MM.1S (cell line): Measurements from ENCODE around the gene NAP1L5.

ENCODE experiments used
- DNase-seq: peaks from one replicate; pipeline ENCODE4 v3.0.0-alpha.2; 2015
- H2AFZ ChIP-seq: fragments of 300-600 bp; sonication (generic); 2 replicates; pipeline ENCODE4 v1.6.0; 2016; ENCODE audit warnings: antibody characterized with exemption, low read length
- H3F3A ChIP-seq: fragments of 300-600 bp; sonication (generic); 2 replicates; pipeline ENCODE4 v1.6.1; 2016; ENCODE audit warnings: mild to moderate bottlenecking, antibody characterized with exemption, low read length, moderate library complexity, mixed read lengths; ENCODE audit not compliant: insufficient read depth
- H3K27ac ChIP-seq: fragments of 300-600 bp; sonication (generic); 2 replicates; pipeline ENCODE4 v1.5.1; 2016; ENCODE audit warnings: mild to moderate bottlenecking, low read length
- H3K27me3 ChIP-seq: fragments of 300-600 bp; sonication (generic); replicated peaks from 2 replicates; pipeline ENCODE4 v1.6.0; 2016; ENCODE audit warnings: low read length; ENCODE audit not compliant: insufficient read depth
- H3K36me3 ChIP-seq: fragments of 300-600 bp; sonication (generic); replicated peaks from 2 replicates; pipeline ENCODE4 v1.6.1; 2016; ENCODE audit warnings: mild to moderate bottlenecking, low read length, mixed read lengths; ENCODE audit not compliant: insufficient read depth
- H3K4me1 ChIP-seq: fragments of 300-600 bp; sonication (generic); 2 replicates; pipeline ENCODE4 v1.6.1; 2016; ENCODE audit warnings: low read length, mixed read lengths
- H3K4me2 ChIP-seq: fragments of 300-600 bp; sonication (generic); 2 replicates; pipeline ENCODE4 v1.6.0; 2016; ENCODE audit warnings: low read depth, low read length
- H3K4me3 ChIP-seq: fragments of 300-600 bp; sonication (generic); 2 replicates; pipeline ENCODE4 v1.5.1; 2016; ENCODE audit warnings: low read length, mixed read lengths
- H3K79me2 ChIP-seq: fragments of 300-600 bp; sonication (generic); 2 replicates; pipeline ENCODE4 v1.6.1; 2016; ENCODE audit warnings: mixed run types, low read length, mixed read lengths
- H3K9ac ChIP-seq: fragments of 300-600 bp; sonication (generic); 2 replicates; pipeline ENCODE4 v1.6.1; 2016; ENCODE audit warnings: low read length, mixed read lengths
- H3K9me2 ChIP-seq: fragments of 300-600 bp; sonication (generic); replicated peaks from 2 replicates; pipeline ENCODE4 v1.6.1; 2016; ENCODE audit warnings: mild to moderate bottlenecking, low read length, mixed read lengths; ENCODE audit not compliant: insufficient read depth
- H3K9me3 ChIP-seq: fragments of 300-600 bp; sonication (generic); replicated peaks from 2 replicates; pipeline ENCODE4 v1.6.1; 2016; ENCODE audit warnings: mild to moderate bottlenecking, low read length, mixed read lengths; ENCODE audit not compliant: insufficient read depth
- H4K20me1 ChIP-seq: fragments of 300-600 bp; sonication (generic); 2 replicates; pipeline ENCODE4 v1.6.1; 2016; ENCODE audit warnings: mild to moderate bottlenecking, low read length, moderate library complexity, mixed read lengths; ENCODE audit not compliant: insufficient read depth
- EZH2 ChIP-seq: fragments of 300-600 bp; sonication (generic); optimal IDR thresholded peaks from 2 replicates; pipeline ENCODE3; 2017; ENCODE audit warnings: low read depth, mild to moderate bottlenecking, antibody characterized with exemption, low read length, mixed read lengths
- EZH2phosphoT487 ChIP-seq: fragments of 300-600 bp; sonication (generic); IDR thresholded peaks from 2 replicates; pipeline ENCODE4 v1.6.1; 2018; ENCODE audit warnings: antibody characterized with exemption, low read length
- TF ChIP-seq, protein P1 (sequence below): fragments of 300-600 bp; sonication (generic); IDR thresholded peaks from 2 replicates; pipeline ENCODE4 v1.5.1; 2016; ENCODE audit warnings: antibody characterized with exemption, low read length, mixed read lengths

The NAP1L5 gene

GRCh38 chr4:88730811-88731210 is 33.2 kb upstream of the NAP1L5 start:
- H3K9ac ChIP-seq, result no peak overlapping the region
- H3K4me1 ChIP-seq, result no peaks in the 10 kb centered on the region
- no peaks in the 10 kb centered on the region for H3K79me2 ChIP-seq
- H4K20me1 ChIP-seq, result no peaks in the 10 kb centered on the region
- no peak overlapping the region for H3K4me2 ChIP-seq
- H3K27ac ChIP-seq, result no peak overlapping the region
- H3K36me3 ChIP-seq, result no peaks in the 10 kb centered on the region
- no peaks in the 10 kb centered on the region for H3K9me2 ChIP-seq
- no peak overlapping the region for H2AFZ ChIP-seq
- DNase-seq, result no peak
- H3F3A ChIP-seq, result no peaks in the 10 kb centered on the region
- TF ChIP-seq, protein P1, sequence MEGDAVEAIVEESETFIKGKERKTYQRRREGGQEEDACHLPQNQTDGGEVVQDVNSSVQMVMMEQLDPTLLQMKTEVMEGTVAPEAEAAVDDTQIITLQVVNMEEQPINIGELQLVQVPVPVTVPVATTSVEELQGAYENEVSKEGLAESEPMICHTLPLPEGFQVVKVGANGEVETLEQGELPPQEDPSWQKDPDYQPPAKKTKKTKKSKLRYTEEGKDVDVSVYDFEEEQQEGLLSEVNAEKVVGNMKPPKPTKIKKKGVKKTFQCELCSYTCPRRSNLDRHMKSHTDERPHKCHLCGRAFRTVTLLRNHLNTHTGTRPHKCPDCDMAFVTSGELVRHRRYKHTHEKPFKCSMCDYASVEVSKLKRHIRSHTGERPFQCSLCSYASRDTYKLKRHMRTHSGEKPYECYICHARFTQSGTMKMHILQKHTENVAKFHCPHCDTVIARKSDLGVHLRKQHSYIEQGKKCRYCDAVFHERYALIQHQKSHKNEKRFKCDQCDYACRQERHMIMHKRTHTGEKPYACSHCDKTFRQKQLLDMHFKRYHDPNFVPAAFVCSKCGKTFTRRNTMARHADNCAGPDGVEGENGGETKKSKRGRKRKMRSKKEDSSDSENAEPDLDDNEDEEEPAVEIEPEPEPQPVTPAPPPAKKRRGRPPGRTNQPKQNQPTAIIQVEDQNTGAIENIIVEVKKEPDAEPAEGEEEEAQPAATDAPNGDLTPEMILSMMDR, result no peak
- no peak for TF ChIP-seq EZH2phosphoT487
- no peak for TF ChIP-seq EZH2
- H3K9me3 ChIP-seq, result no peaks in the 10 kb centered on the region
- H3K4me3 ChIP-seq, result no peak overlapping the region
- no peaks in the 10 kb centered on the region for H3K27me3 ChIP-seq

- Histone ChIP-seq H3K4me1 (no peaks in the 10 kb centered on the region), H3K9ac (no peak overlapping the region), H3F3A (no peaks in the 10 kb centered on the region), H3K27me3 (no peaks in the 10 kb centered on the region), H3K27ac (no peak overlapping the region), H3K79me2 (no peaks in the 10 kb centered on the region), H4K20me1 (no peaks in the 10 kb centered on the region), H2AFZ (no peak overlapping the region), H3K4me3 (no peak overlapping the region), H3K9me3 (no peaks in the 10 kb centered on the region), H3K9me2 (no peaks in the 10 kb centered on the region), H3K36me3 (no peaks in the 10 kb centered on the region), H3K4me2 (no peak overlapping the region)
- TF ChIP-seq EZH2phosphoT487 (no peak), EZH2 (no peak)
- TF ChIP-seq, protein P1, result no peak
- no peak for DNase-seq
Observed at GRCh38 chr4:88729146-88729760, 31.6 kb upstream of the NAP1L5 start.

DNA sequence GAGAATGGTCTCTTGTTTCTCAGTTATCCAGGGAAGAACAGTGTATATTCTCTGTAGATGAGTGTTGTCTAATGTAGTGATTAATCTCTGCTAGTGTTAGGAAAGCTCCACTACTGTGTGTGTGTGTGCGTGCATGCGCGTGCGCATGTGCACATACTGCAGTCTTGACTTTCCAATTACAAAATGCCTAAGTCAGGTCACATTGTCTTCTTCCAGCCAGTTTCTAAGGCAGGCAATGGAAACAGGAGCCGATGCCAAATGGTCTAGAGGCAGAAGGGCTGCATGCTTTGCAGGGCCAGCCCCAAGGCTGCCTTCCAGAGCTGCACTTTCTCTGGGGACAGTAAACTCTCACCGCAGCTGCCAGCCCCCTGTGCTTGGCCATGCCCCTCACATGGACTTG is 30.5 kb upstream of the NAP1L5 start:
- no peaks in the 10 kb centered on the region for H3K9me3 ChIP-seq
- H3K4me2 ChIP-seq, result no peak overlapping the region
- H3K9me2 ChIP-seq, result no peaks in the 10 kb centered on the region
- H4K20me1 ChIP-seq, result no peaks in the 10 kb centered on the region
- H3K9ac ChIP-seq, result no peak overlapping the region
- H3K4me1 ChIP-seq, result no peaks in the 10 kb centered on the region
- H2AFZ ChIP-seq, result no peak overlapping the region
- H3K79me2 ChIP-seq, result no peaks in the 10 kb centered on the region
- no peaks in the 10 kb centered on the region for H3K36me3 ChIP-seq
- H3K27ac ChIP-seq, result no peak overlapping the region
- no peaks in the 10 kb centered on the region for H3K27me3 ChIP-seq
- TF ChIP-seq, protein P1, result no peak
- TF ChIP-seq EZH2 (no peak), EZH2phosphoT487 (no peak)
- no peak overlapping the region for H3K4me3 ChIP-seq
- H3F3A ChIP-seq, result no peaks in the 10 kb centered on the region
- no peak for DNase-seq
